NCI-H82 (cell line): ENCODE measurements around the gene CPEB4.

Experiments
- DNase-seq: peaks from one replicate; lab custom pipeline; 2025; lab: John Stamatoyannopoulos, UW

Gene CPEB4

DNA sequence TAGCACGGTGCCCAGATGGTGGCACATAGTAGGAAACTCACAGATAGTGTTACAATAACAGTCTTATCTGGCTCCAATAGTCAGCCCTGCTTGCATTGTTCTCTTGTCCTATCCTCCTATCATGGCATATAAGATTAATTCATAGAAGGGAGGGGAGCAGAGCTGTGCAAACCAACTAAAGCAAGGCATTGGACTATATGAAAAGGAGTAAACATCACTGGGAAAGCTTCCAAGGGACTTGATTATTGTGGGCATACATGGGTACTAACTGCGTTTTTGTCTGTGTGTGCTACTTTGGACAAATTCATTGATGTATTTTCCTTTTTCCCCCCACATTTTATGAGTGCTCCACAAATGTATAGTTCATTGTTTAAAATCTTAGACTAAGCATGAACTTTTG lies 57.0 kb downstream of the CPEB4 start:
- no peak for DNase-seq

DNA sequence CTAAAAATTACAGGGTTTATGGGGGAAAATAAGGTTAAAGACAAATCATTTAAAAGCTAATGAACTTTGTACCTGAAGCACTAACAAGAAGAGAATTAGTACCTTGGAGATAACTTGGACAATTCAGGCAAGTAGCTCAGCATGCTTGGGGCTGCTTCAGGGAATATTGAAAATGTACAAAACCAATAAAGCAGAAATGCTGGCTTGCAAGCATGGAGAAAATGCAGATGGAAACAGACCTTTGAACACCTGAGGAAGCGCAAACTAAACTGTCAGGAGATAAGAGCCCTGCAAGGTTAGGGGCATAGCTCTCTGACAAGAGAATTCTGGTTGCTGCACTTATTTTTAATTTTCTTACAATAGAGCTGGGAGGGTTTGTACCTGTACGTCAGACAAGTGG lies 58.2 kb downstream of the CPEB4 start:
- no peak for DNase-seq

DNA sequence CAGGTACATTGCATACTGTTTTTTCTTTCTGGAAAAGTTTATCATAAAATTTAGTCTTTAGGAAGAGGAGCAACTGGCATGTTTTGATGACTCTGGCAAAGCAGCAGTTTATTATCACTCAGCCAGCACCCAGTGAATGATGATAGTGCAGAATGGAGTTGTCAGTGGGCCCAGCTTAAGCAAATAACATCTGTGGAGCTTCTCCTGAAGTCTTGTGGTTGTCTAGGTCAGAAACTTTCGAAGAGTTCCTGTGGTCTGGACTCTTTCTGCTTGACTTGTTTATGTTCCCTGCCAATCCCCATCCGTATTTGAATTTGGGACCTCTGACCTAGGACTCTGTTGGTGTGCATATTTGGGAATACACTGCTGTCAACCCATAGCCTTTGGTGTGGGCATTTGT lies 62.7 kb downstream of the CPEB4 start:
- no peak for DNase-seq

DNA sequence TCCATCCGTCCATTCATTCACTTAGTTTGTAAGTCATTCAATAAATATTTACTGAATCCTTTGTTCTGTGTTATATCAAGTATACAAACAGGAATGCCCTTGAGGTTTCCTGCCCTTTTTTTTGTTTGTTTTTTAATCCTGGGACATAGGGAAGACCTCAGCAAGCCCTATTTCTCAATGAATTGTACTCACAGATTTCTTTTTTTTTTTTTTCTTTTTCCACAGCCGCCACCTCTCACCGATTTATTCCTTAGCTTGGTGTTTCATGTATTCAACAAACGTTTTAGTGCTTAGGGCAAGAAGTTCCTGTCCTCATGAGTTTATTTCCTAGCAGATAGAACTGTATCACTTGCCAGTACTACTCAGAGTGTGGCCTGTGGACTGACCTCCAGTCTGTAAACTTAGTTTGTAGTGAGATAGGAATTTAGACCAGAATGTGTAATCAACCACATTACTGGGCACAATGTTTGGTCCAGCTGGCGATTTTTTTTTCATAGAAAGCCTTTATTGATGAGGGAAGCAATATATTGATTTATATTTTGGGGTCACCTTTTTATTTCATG lies 65.5 kb downstream of the CPEB4 start:
- no peak for DNase-seq

DNA sequence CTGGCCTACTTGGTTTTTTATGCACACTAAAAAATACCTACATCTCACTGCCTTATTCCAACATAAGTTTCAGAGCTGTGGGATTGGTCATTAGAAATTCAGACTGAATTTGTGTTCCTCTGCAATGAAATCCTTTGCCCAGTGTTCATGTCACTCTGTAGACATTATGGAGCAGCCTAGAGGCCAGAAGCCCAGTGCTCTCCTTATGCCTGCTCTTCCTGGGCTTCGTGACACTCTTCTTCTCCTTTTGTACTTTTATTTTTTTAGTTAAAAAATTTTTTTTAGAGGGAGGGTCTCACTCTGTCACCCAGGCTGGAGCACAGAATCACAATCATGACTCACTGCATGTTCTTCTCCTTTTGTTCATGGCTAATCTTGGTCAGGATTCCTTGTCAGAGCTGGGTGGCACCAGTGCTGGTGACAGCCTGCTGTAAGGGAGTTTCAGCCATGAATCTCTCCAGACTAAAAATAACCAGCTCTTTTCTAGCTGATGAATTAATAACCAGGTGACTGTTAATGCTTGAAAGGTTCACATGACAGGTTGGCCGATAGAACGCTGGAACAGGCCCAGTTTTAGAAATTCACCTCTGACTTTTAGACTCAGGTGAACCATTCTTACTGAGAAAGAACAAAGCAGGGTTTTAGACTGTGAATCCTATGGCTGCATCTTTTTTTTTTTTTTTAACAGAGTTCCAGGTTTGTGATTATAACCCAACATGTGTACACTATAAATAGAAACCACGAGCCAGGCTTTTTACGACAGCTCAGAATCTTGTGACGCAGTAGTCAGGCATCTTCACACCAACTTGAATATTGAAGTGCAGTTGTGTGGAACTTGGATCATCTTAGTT lies 66.7 kb downstream of the CPEB4 start:
- no peak for DNase-seq

DNA sequence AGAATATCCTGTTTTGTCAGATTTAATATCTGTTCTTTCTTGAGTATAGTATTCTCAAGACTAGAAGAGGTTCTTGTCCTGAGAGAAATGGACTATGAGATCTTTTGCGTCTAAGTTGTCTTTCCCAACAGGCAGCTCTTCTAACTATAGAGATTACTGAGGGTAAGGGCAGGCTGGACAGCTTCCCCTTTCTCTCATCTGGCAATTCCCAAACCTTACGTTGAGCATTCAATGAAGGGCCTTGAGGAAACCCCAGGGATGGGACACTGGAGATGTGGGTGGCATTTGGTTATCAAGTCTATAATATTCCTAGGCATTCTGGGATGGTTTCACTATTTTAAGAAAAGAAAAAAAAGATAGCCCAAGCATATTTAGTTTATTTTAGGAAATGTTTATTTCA lies 72.8 kb downstream of the CPEB4 start:
- DNase-seq: no peak

DNA sequence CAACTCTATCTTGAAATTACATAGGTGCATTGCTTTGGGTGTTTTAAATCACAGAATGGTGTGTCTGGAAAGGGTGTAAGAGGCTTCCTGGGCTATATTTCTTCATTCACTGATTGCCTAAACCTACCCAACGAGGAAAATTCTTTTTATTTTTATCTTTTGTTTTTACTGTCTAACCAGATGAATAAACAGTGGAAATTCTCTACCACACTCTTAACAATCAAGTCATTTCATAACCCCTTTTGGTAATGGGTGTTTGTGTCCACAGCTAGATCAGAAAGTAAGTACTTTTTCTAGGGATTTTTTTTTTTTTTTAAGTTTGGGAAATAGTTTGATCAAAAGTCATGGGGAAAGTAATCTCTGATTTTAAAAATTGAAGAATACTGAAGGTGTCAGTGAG lies 73.3 kb downstream of the CPEB4 start:
- DNase-seq: no peak

DNA sequence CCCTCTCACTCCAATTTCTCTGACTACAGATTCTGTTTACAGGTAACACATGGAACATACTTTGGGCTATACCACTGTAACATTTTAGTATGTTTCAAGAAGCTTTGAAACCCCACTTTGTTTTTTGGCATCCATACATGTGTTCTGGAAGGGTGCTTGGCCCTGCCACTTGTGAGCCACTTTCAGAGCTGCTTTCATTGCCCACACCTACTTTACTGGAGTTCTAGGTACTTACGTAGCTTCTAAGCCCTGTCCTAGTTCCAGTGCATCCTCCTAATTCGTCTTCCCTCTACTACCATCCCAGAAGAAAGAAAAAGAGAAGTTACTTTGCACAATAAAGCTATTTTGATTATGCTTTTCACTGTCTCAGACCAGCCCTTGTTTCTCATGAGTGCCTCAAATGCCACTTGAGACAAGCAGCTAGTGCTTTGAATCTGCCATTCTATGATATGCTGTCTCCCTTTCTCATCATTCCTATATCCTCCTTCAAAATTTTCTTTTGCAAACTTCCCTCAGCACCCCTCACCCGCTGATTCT lies 74.4 kb downstream of the CPEB4 start:
- DNase-seq: no peak

DNA sequence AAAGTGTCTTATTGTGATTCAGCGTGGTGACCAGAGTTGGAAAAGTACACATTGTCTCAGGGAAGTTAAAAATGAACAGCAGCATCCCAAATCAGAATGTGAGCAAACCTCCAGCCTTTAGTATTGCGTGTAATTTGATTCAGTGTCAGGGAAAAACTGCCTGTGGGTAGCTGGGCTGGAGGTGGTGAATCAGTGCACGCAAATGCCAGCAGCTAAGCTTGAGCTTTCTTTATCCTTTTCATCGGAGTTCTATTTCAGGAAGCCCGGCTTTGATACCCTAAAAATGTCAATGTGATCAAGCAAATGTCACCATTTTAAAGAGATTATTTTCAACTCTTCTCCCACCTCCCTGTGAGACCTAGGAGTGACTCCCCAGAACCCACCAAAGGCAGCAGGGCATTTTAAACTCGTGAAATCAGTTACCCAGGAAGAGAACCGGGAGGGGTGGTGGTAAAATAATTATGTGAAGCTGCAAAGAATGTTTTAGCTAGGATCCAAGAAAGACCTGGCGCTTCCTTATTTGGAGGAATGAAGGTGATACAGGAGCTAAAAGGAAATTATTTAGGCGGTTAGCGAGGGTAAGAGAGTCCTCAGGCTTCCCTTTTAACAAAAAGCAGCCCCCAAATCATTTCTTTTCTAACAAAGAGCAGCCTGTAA lies 75.2 kb downstream of the CPEB4 start:
- DNase-seq: peak; percentile 29

DNA sequence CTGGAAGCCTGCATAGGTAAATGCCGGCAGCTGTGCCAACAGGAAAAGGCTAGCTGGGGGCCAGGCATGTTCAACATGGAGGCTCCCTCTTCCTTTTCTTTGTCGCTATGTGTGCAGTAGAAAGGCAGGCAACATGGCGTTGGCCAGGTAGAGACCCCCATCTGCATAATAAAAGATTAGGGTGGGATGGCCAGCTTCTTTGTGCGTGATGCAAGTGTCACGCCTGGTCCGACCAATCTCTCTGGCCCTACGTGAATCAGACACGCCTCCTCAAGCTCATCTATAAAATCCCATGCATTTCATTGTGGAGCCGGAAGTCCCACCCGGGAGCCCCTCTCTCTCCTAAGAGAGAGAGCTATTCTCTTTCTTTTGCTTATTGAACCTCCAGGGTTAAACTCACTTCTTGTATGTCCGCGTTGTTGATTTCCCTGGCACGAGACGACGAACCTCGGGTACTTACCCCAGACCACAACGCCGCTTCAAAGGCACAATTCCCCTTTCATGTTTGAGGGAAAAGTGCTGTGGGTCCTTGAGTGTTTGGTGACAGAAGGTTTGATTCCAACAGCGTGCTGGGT lies 75.8 kb downstream of the CPEB4 start:
- DNase-seq: peak; percentile 83

DNA sequence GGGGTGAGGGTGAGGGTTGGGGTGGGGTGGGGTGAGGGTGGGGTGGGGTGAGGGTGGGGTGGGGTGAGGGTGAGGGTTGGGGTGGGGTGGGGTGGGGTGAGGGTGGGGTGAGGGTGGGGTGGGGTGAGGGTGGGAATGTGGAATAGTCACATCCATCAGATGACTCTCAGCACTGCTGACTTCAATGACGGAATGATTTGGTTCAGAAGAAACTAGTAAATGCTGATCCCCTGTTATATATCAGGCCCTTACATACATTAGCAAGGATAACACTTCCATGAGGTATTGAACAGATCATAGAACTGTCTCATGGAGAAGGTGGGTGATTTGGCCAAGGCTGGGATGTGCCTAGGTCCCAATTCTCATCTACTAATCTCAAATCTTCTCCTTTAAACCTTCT lies 76.4 kb downstream of the CPEB4 start:
- DNase-seq: no peak

DNA sequence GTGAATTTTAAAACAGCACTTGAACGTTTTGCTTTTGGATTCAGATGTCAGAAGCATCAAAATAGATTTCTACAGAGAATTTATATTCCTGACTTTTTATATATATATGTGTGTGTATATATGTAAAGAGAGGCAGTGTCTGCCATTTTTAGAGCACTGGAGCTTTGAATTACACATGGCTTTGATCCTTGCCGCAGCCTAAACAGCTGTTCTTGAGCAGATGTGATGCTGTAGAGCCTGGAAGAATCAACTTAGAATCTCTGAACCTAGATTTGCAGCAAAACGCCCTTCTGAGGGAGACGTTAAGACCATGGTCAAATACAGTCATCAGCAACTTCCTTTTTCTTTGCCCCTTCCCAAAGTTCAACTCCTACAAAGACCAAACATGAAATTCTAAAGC lies 79.1 kb downstream of the CPEB4 start:
- DNase-seq: peak; percentile 68

DNA sequence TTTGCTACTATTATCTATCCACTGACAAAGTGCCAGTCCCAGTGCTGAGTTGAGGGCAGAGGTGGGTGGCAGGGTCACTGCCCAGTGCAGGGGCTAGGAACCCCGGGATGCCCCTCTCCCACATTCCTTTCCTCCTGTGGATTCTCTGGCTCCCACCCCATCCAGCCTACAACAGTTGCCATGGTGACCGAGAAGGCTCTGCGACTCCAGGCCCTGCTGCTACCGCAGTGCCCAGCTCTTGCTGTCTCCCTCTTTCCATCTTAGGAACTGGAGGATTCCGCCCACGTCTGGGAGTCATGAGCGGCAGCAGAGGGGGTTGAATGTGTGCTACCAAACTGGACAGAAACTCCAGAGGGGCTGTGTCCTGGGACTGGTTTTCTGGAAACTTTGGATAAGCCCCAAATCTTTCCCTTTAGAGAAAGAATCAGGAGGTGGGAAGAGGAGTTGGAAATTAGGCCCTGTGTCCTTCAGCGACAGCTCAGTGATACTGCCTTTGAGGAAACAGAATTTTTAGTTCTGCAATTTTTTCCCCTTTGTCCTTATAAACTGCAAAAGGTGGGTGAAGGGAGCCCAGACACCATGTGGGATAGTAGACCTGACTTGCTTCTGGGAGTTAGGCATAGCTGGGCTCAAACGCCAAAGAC lies 80.1 kb downstream of the CPEB4 start:
- DNase-seq: peak; percentile 53

DNA sequence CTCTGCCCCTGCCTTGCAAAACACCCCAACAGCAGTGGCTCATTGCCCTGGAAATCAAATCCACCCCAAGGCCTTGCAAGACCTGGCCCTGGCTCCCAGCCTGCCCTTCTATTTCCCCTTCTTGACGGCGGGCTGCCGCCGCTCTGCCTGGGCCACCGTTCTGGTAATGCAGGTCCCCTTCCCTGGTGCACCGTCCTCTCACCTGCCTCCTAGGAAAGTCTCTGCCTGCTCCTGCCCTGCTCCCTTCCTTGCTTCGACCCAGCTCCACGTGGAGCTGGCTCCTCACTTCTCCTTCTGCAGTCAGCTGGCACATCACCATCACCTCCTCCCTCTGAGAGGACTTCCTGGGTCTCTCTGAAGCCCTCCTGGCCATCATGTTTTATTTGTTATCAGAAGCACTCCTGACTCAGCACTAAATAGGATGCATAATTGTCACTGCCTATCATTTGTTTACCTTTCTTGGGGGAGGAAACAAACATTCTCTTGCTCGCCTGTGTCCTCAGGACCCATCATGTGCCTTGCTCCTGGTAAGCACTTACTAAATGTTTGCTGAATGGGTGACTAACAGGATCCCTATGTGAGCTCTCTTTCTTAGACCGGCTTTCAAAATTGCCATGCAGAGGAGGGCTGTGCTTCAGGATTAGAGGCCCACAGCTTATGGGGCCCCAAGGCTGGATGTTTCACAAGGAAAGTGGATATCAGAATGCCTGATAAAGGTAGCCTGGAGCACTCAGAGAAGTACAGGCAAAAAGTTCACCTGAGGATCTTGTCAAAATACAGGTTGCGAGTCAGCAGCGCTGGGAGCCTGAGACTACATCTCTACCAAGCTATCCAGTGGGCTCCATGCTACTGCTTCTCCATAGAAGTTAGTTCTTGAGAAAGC lies 81.3 kb downstream of the CPEB4 start:
- peak; percentile 79 for DNase-seq

DNA sequence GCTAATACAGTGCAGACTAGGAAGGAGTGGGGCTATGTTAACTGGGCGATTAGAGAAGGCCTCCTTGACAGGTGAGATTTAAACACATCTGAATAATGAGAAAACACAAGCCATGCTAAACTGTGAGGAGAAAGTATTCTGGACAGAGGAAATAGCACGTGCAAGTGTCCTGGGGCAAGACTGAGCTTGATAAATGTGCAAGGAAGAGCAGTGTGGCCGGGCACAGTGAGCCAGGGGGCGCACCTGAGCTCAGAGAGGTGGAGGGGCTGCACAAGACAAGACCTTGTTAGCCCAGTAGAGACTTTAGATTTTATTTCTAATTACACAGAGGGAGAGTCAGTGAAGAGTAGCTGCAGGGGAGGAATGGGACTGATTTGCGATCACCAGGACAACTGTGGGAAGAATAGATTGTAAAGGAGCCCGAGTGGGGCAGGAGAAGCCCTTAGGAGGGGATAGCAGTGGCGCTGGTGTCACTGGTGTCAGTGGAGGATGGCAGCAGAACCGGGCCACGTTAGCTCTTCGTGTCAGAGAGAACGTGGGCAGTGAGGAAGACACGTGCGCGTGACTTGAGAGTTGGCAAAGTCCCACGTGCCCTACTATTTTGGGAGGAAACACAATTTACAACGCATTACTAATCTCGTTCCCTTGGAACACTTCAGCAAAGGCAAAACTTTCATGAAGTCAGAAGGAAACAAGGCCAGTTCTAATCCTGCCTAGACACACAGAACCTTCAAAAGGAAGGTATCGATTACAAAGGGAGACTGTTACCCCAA lies 82.9 kb downstream of the CPEB4 start:
- peak; percentile 36 for DNase-seq

DNA sequence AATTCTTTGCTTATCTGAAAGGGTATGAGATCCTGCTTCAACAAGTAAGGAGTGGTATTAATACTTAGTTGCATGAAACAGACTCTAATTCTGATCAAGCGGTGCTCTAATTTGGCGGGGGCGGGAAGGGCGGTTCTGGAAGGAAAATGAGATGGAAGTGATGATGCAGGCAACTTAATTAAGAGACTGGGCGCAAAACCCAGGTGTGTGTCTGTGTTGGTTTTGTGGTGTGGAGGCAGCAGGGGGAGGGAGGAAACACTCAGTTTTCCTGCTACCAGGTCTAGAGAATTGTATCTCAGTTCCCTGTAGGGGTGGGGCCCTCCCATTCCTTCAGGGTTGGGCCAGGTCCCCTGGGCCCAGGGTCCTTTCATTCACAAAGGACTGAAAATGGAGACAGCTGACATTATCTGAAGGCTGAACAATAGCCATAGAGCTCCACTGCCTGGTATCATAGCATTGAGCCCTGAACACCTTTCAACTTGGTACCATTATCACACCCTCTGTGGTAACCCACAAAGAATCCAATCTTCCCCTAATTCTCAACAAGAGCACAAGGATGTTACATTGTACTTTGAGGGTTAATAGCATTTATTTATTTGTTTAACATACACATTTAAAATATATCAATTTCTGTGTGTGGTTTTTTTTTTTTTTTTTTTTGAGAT lies 83.7 kb downstream of the CPEB4 start:
- peak; percentile 3 for DNase-seq

DNA sequence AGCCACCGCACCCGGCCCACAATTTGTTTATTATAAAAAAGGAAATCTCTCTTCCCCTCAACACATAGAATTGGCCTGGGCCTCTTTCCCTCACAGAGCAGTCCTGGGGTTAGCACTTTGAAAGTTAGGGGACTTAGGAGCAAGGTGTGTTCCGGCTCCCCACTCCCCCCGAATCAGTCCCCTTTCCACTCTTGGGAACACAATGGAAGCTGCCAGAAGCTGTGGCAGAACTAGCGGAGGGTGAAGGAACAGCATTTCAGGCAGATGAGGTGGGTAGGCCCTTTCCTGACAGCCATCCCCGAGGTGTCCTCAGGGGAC lies 84.4 kb downstream of the CPEB4 start:
- DNase-seq: no peak

DNA sequence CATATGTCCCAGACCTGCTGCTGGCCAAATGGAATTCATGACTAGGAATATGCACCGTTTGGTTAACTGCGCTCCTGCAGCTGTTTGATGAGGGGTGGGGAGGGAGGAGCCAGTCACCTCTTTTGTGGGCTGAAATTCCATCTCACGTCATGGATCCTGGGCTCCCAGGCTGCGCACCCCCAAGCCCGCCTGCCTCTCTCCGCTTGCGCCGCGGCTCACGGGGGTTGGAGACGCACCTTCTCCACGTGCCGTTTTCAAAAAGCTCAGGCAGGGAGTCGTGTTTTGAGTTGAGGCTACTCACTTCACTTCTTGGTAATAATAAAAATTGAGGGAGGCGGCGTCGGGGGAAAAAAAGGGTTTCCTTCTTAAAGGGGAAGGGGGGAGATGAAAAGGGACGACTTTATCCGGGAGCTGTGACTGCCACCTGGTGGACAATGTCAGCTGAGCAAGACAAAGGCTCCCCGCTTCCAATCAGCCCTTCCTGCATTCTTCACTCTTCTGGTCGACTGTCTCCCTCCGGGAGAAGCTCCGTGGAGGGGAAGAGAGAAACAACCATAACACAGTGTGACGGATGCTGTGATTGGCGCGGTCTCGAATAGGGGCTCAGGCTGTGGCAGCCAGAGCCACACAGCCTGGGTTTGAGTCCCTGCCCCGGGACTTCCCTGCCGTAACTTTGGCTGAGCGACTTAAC lies 84.9 kb downstream of the CPEB4 start:
- peak; percentile 87 for DNase-seq

DNA sequence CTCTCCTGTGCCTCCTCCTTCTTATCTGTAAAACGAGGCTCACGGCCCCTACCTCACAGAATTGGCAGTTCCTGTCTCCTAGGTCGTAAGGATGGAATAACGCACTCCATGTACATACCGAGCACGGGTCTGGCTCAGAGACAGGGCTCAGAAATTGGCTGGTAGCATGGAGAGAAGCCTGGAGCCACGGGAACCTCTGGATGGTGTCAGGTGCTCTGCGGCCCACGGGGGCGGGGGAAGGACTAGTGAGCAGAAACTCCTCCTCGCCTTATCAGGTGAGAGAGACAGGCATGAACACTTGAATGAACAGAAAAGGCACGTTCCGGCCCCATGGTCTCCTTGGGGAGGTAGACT lies 85.4 kb downstream of the CPEB4 start:
- DNase-seq: no peak
